Caco-2 (cell line): ENCODE results near the gene CDK15. TPM values are rescaled to one million over a fixed set of nuclear protein-coding genes. Genes with fewer than 3 reads are reported as not detected.
"Not testable (repeated sequence)": the region's sequence is repeated elsewhere in the genome, so short reads cannot be mapped to it uniquely, and the experiment has no call there.

ENCODE experiments used
- BruUV-seq: library from RNA; stranded (reverse); fragments of 400-500 nt; replicated peaks from 2 replicates; lab custom pipeline; 2021; lab: Mats Ljungman, UMichigan
- CTCF ChIA-PET: fragments of 300-600 bp; sonication (Branson Sonifier 250); formaldehyde crosslinking; loops from one replicate; lab custom pipeline; 2022; ENCODE audit warnings: antibody characterized with exemption; lab: Charles Lee
- POLR2A ChIA-PET: fragments of 300-600 bp; sonication (Branson Sonifier 250); formaldehyde crosslinking; loops from one replicate; lab custom pipeline; 2022; ENCODE audit warnings: antibody characterized with exemption; lab: Charles Lee
- DNase-seq, 2 experiments: peaks; one replicate each; pipeline versions ENCODE4 v3.0.0 to v3.0.0-alpha.2; 2020 to 2022
- H3K27me3 ChIP-seq: replicated peaks from 2 replicates; pipeline ENCODE4 v1.6.0; 2011; ENCODE audit warnings: low read length; ENCODE audit not compliant: control insufficient read depth, insufficient read depth
- H3K36me3 ChIP-seq: 2 replicates; pipeline ENCODE4 v1.5.1; 2011; ENCODE audit warnings: low read length; ENCODE audit not compliant: control insufficient read depth, insufficient read depth
- H3K4me1 ChIP-seq: fragments of 250-450 bp; sonication (Bioruptor Pico); 2 replicates; pipeline ENCODE4 v1.5.1; 2020; ENCODE audit warnings: mild to moderate bottlenecking
- H3K4me3 ChIP-seq: 2 replicates; pipeline ENCODE4 v1.5.1; 2011; ENCODE audit warnings: low read depth, mild to moderate bottlenecking, control low read depth, low read length
- H3K9me3 ChIP-seq: fragments of 250-450 bp; sonication (Bioruptor Pico); 2 replicates; pipeline ENCODE4 v1.5.1; 2020; ENCODE audit warnings: mild to moderate bottlenecking, moderate library complexity
- H3K27ac Mint-ChIP-seq: one replicate; pipeline ENCODE4 v1.8.0; 2022; ENCODE audit warnings: mixed read lengths; ENCODE audit not compliant: unreplicated experiment
- H3K27me3 Mint-ChIP-seq: one replicate; pipeline ENCODE4 v1.8.0; 2022; ENCODE audit warnings: mixed read lengths; ENCODE audit not compliant: insufficient read depth, unreplicated experiment
- H3K36me3 Mint-ChIP-seq: one replicate; pipeline ENCODE4 v1.8.0; 2022; ENCODE audit warnings: mild to moderate bottlenecking, mixed read lengths; ENCODE audit not compliant: insufficient read depth, unreplicated experiment
- H3K4me1 Mint-ChIP-seq: one replicate; pipeline ENCODE4 v1.8.0; 2022; ENCODE audit warnings: low read depth, mixed read lengths; ENCODE audit not compliant: unreplicated experiment
- H3K4me3 Mint-ChIP-seq: one replicate; pipeline ENCODE4 v1.8.0; 2022; ENCODE audit warnings: mild to moderate bottlenecking, moderate library complexity, mixed read lengths; ENCODE audit not compliant: unreplicated experiment
- H3K9me3 Mint-ChIP-seq: one replicate; pipeline ENCODE4 v1.8.0; 2022; ENCODE audit warnings: mixed read lengths; ENCODE audit not compliant: unreplicated experiment
- CTCF ChIP-seq, 2 experiments: fragments of 200-600 bp in 1 of 2; IDR thresholded peaks; 1 replicate in 1 of 2; 2 replicates in 1 of 2; pipeline versions ENCODE4 v1.5.1 to v1.8.0; 2011 to 2022; ENCODE audit warnings: antibody characterized with exemption in 1 of 2, control low read depth in 1 of 2, inconsistent platforms in 1 of 2, low read depth in 1 of 2, low read length in 1 of 2, mild to moderate bottlenecking in 1 of 2, moderate library complexity in 1 of 2; ENCODE audit not compliant: insufficient read depth in 1 of 2, severe bottlenecking in 1 of 2, unreplicated experiment in 1 of 2
- intact Hi-C: fragments of 100-400 bp; cut with micrococcal nuclease; formaldehyde crosslinking; loops from one replicate; pipeline ENCODE4 v1.10.0; 2022; ENCODE audit not compliant: unreplicated experiment
- total RNA-seq: library from RNA; stranded (reverse); gene quantifications from 2 replicates; pipeline ENCODE4 v1.2.3, GENCODE V29; 2022

The CDK15 gene
- total RNA-seq, 1 experiment from 2014 or later: not detected

- H3K4me3 ChIP-seq, H3K4me1 ChIP-seq, H3K27me3 Mint-ChIP-seq, CTCF ChIA-PET, BruUV-seq, H3K9me3 ChIP-seq, H3K9me3 Mint-ChIP-seq, H3K4me3 Mint-ChIP-seq, H3K36me3 Mint-ChIP-seq, H3K27ac Mint-ChIP-seq, H3K4me1 Mint-ChIP-seq, H3K27me3 ChIP-seq, H3K36me3 ChIP-seq: not testable (repeated sequence)
- POLR2A ChIA-PET: interaction anchor here (0.7 kb wide), 1 partner anchor 11 kb away, joined by 6 read pairs; no protein-coding TSS in a partner anchor
- DNase-seq: peak in 1 of 2 experiments; percentile 30
- intact Hi-C loops: loop anchor here (5.0 kb wide), 1 partner anchor 233 kb away; the partner anchor contains the start of gene FZD7
- TF ChIP-seq CTCF (IDR thresholded peaks at IDR 0.05; ENCODE audit: insufficient read depth in 1 of 2, low read depth in 1 of 2, low read length in 1 of 2, severe bottlenecking in 1 of 2, unreplicated experiment in 1 of 2): peak in 1 of 2 experiments; percentile 17
These were observed 7.4 kb upstream of the CDK15 start for GRCh38 chr2:201798914-201799285.

- no peaks in the 10 kb centered on the region for H3K9me3 ChIP-seq
- no peak overlapping the region for H3K4me3 ChIP-seq
- BruUV-seq: no TSS peak
- intact Hi-C loops: no loop called here
- no peaks in the 10 kb centered on the region for H3K27me3 ChIP-seq
- CTCF ChIA-PET: no interaction called here
- no peak overlapping the region for H3K4me3 Mint-ChIP-seq
- no peaks in the 10 kb centered on the region for H3K36me3 ChIP-seq
- no peaks in the 10 kb centered on the region for H3K9me3 Mint-ChIP-seq
- peaks cover 35% of the 10 kb centered on the region for H3K4me1 Mint-ChIP-seq
- no peaks in the 10 kb centered on the region for H3K27me3 Mint-ChIP-seq
- no peaks in the 10 kb centered on the region for H3K36me3 Mint-ChIP-seq
- POLR2A ChIA-PET: no interaction called here
- no peak overlapping the region for H3K27ac Mint-ChIP-seq
- no peak for DNase-seq
- TF ChIP-seq CTCF (IDR thresholded peaks at IDR 0.05; ENCODE audit: insufficient read depth in 1 of 2, low read depth in 1 of 2, low read length in 1 of 2, severe bottlenecking in 1 of 2, unreplicated experiment in 1 of 2): no peak
- peaks cover 23% of the 10 kb centered on the region for H3K4me1 ChIP-seq
These were observed 1.2 kb downstream of the CDK15 start for GRCh38 chr2:201807452-201807999.

GRCh38 chr2:201808027-201808426 lies 1.7 kb downstream of the CDK15 start:
- Histone ChIP-seq H3K36me3 (no peaks in the 10 kb centered on the region), H3K4me3 (no peak overlapping the region), H3K4me1 (peaks cover 23% of the 10 kb centered on the region), H3K27me3 (no peaks in the 10 kb centered on the region), H3K9me3 (no peaks in the 10 kb centered on the region)
- H3K27me3 Mint-ChIP-seq: no peaks in the 10 kb centered on the region
- ChIA-PET CTCF (no interaction called here), POLR2A (no interaction called here)
- H3K4me3 Mint-ChIP-seq: no peak overlapping the region
- H3K27ac Mint-ChIP-seq: no peak overlapping the region
- H3K9me3 Mint-ChIP-seq: no peaks in the 10 kb centered on the region
- H3K4me1 Mint-ChIP-seq: peaks cover 35% of the 10 kb centered on the region
- intact Hi-C loops: no loop called here
- no peaks in the 10 kb centered on the region for H3K36me3 Mint-ChIP-seq
- no peak for TF ChIP-seq CTCF (IDR thresholded peaks at IDR 0.05; ENCODE audit: insufficient read depth in 1 of 2, low read depth in 1 of 2, low read length in 1 of 2, severe bottlenecking in 1 of 2, unreplicated experiment in 1 of 2)
- no peak for DNase-seq
- no TSS peak for BruUV-seq
